ENCODE results near the gene ANKRD36C. TPM values are rescaled to one million over a fixed set of nuclear protein-coding genes. Genes with fewer than 3 reads are reported as not detected.
"Not testable (repeated sequence)": the region's sequence is repeated elsewhere in the genome, so short reads cannot be mapped to it uniquely, and the experiment has no call there.

ANKRD36C gene
- total RNA-seq, 1 donor from 2014 or later = 5.6 TPM

- ATAC-seq = peak; percentile 29
- intact Hi-C loops (cut with DNase I); DNase-seq (ENCODE audit: missing footprints): not testable (repeated sequence)
These were observed 19.5 kb upstream of the ANKRD36C start for GRCh38 chr2:96011129-96011455.

GRCh38 chr2:96010320-96011128 lies 18.9 kb upstream of the ANKRD36C start:
- peak; percentile 98 for DNase-seq (ENCODE audit: missing footprints)
- intact Hi-C loops (cut with DNase I) = not testable (repeated sequence)
- peak; percentile 99 for ATAC-seq

- intact Hi-C loops (cut with DNase I); ATAC-seq; DNase-seq (ENCODE audit: missing footprints): not testable (repeated sequence)
These were observed 18.2 kb upstream of the ANKRD36C start for GRCh38 chr2:96009833-96010232.

- DNase-seq (ENCODE audit: missing footprints); ATAC-seq; intact Hi-C loops (cut with DNase I): not testable (repeated sequence)
These were observed 16.4 kb upstream of the ANKRD36C start for GRCh38 chr2:96008051-96008450.

GRCh38 chr2:96006248-96006647 lies 14.6 kb upstream of the ANKRD36C start:
- ATAC-seq; DNase-seq (ENCODE audit: missing footprints); intact Hi-C loops (cut with DNase I): not testable (repeated sequence)

GRCh38 chr2:95992520-95993272 lies 1.1 kb upstream of the ANKRD36C start:
- intact Hi-C loops (cut with DNase I); DNase-seq (ENCODE audit: missing footprints): not testable (repeated sequence)
- peak; percentile 81 for ATAC-seq

GRCh38 chr2:95992102-95992501 lies 478 bp upstream of the ANKRD36C start:
- DNase-seq (ENCODE audit: missing footprints) = not testable (repeated sequence)

GRCh38 chr2:95990884-95991283 lies 740 bp downstream of the ANKRD36C start:
- DNase-seq (ENCODE audit: missing footprints); intact Hi-C loops (cut with DNase I); ATAC-seq: not testable (repeated sequence)

More at GRCh38 chr2:95992102-95992501, 478 bp upstream of the ANKRD36C start:
- intact Hi-C loops (cut with DNase I) = not testable (repeated sequence)
- ATAC-seq = peak; percentile 87

- intact Hi-C loops (cut with DNase I); ATAC-seq; DNase-seq (ENCODE audit: missing footprints): not testable (repeated sequence)
These were observed 40.0 kb downstream of the ANKRD36C start for GRCh38 chr2:95951662-95952061.

- ATAC-seq; intact Hi-C loops (cut with DNase I); DNase-seq (ENCODE audit: missing footprints): not testable (repeated sequence)
These were observed 43.6 kb downstream of the ANKRD36C start for GRCh38 chr2:95948039-95948438.

GRCh38 chr2:95939947-95940346 lies 51.7 kb downstream of the ANKRD36C start:
- ATAC-seq; intact Hi-C loops (cut with DNase I); DNase-seq (ENCODE audit: missing footprints): not testable (repeated sequence)

GRCh38 chr2:95930740-95931139 lies 60.9 kb downstream of the ANKRD36C start:
- intact Hi-C loops (cut with DNase I); DNase-seq (ENCODE audit: missing footprints); ATAC-seq: not testable (repeated sequence)

GRCh38 chr2:95917007-95917406 lies 74.6 kb downstream of the ANKRD36C start:
- intact Hi-C loops (cut with DNase I) = not testable (repeated sequence)

GRCh38 chr2:95915131-95915530 lies 76.5 kb downstream of the ANKRD36C start:
- DNase-seq (ENCODE audit: missing footprints); intact Hi-C loops (cut with DNase I); ATAC-seq: not testable (repeated sequence)

More at GRCh38 chr2:95917007-95917406, 74.6 kb downstream of the ANKRD36C start:
- ATAC-seq; DNase-seq (ENCODE audit: missing footprints): not testable (repeated sequence)

GRCh38 chr2:95911431-95911830 lies 80.2 kb downstream of the ANKRD36C start:
- ATAC-seq; intact Hi-C loops (cut with DNase I); DNase-seq (ENCODE audit: missing footprints): not testable (repeated sequence)

GRCh38 chr2:95894443-95894842 lies 97.2 kb downstream of the ANKRD36C start:
- DNase-seq (ENCODE audit: missing footprints); intact Hi-C loops (cut with DNase I); ATAC-seq: not testable (repeated sequence)

GRCh38 chr2:95867929-95868328 lies 123.7 kb downstream of the ANKRD36C start:
- intact Hi-C loops (cut with DNase I); DNase-seq (ENCODE audit: missing footprints); ATAC-seq: not testable (repeated sequence)

- intact Hi-C loops (cut with DNase I); DNase-seq (ENCODE audit: missing footprints); ATAC-seq: not testable (repeated sequence)
These were observed 124.5 kb downstream of the ANKRD36C start for GRCh38 chr2:95867047-95867677.

- ATAC-seq; intact Hi-C loops (cut with DNase I); DNase-seq (ENCODE audit: missing footprints): not testable (repeated sequence)
These were observed 129.5 kb downstream of the ANKRD36C start for GRCh38 chr2:95862121-95862520.

All from Right ventricle myocardium inferior (tissue), 1 donor.